Left lung (tissue), 10 donors: ENCODE data around the gene STOML1. TPM values are rescaled to one million over a fixed set of nuclear protein-coding genes. Genes with fewer than 3 reads are reported as not detected.

Source experiments
- ATAC-seq: fragments of 200-7000 bp; cut with Tn5 transposase; one replicate; pipeline ENCODE4 v1.9.1; 2020; ENCODE audit warnings: moderate library complexity
- DNase-seq, 4 donors: peaks; one replicate each; pipeline ENCODE4 v3.0.0-alpha.2; 2013 to 2020
- H3K27ac ChIP-seq, 2 donors: fragments of 200-600 bp; sonication (generic) in 1 of 2; one replicate each; pipeline versions ENCODE4 v1.5.0 to v1.8.0; 2020 to 2021
- H3K27me3 ChIP-seq, 2 donors: fragments of 200-600 bp; sonication (generic) in 1 of 2; one replicate each; pipeline versions ENCODE4 v1.5.0 to v1.8.0; 2020 to 2021
- H3K36me3 ChIP-seq, 2 donors: fragments of 200-600 bp; sonication (generic) in 1 of 2; one replicate each; pipeline versions ENCODE4 v1.5.0 to v1.8.0; 2020 to 2021
- H3K4me1 ChIP-seq, 2 donors: fragments of 200-600 bp; one replicate each; pipeline ENCODE4 v1.8.0; 2021
- H3K4me3 ChIP-seq, 2 donors: fragments of 200-600 bp; sonication (generic) in 1 of 2; one replicate each; pipeline versions ENCODE4 v1.5.0 to v1.8.0; 2020 to 2021; ENCODE audit warnings: mild to moderate bottlenecking in 1 of 2
- H3K9me3 ChIP-seq, 2 donors: fragments of 200-600 bp; sonication (generic) in 1 of 2; one replicate each; pipeline versions ENCODE4 v1.5.0 to v1.8.0; 2020 to 2021
- CTCF ChIP-seq, 2 donors: fragments of 200-600 bp; sonication (generic) in 1 of 2; IDR thresholded peaks; one replicate each; pipeline versions ENCODE4 v1.5.0 to v1.8.0; 2021; ENCODE audit warnings: antibody characterized with exemption in 2 of 2
- intact Hi-C, 2 donors: fragments of 100-400 bp; cut with DNase I; formaldehyde crosslinking; loops; one replicate each; pipeline versions ENCODE4 v1.11.2 to v1.14.2; 2022
- polyA plus RNA-seq, 6 donors: library from polyadenylated mRNA; unstranded; fragments of 120-200 nt; gene quantifications; one replicate each; pipeline ENCODE4 v1.2.1, GENCODE V29; 2013; ENCODE audit not compliant: insufficient read length in 6 of 6
- total RNA-seq, 2 donors: library from RNA; stranded (reverse); fragmentation: NEBNext Ultra II Directional; extraction: Animal tissue kit (Norgen Biotek cat#: 25700); gene quantifications; one replicate each; pipeline ENCODE4 v1.2.1, GENCODE V29; 2021
- donor health status: DM: no; HTN: yes; CAD: no.
- donor health status: DM: no; HTN: no; CAD: no.

The STOML1 gene
- total and polyA plus RNA-seq, 8 donors: 10.9 to 29.3 (median 13.7) TPM

GRCh38 chr15:73989001-73989798 lies 2.9 kb downstream of the STOML1 start:
- ATAC-seq: peak; percentile 19

DNA sequence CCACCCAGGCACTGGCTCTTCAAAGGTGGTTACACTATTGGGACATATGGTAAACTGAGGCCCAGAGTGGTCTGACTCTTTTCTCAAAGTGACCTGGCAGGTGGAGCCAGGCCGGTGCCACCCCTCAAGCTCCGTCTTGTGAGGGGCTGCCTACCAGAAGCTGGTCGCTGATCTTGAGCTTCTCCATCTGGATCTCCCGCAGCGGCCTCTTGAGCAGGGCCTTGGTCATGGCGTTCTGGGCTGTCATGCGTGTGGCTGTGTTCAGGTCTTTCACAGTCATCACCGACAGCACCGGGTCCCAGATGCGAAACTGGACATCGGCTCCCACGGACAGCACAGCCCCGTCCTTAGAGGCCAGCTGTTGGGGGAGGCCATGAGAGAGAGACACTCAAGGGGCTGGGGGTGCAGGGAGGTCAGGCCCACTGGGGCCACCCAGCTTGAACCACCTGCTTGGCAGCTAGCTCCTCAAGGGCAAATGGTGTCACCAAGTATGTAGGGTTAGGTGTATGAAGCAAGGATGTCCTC lies 3.6 kb downstream of the STOML1 start:
- intact Hi-C loops: no loop called here
- Histone ChIP-seq H3K27ac (peak overlapping the region; percentile 86 to 89), H3K36me3 (peaks cover 0 to 4% of the 10 kb centered on the region in 2 donors), H3K4me3 (no peak overlapping the region), H3K27me3 (no peaks in the 10 kb centered on the region), H3K9me3 (no peaks in the 10 kb centered on the region), H3K4me1 (peaks cover 44 to 98% of the 10 kb centered on the region in 2 donors)
- no peak for TF ChIP-seq CTCF (IDR thresholded peaks at IDR 0.05)
- DNase-seq (no peak), ATAC-seq (no peak)

More at GRCh38 chr15:73989001-73989798, 2.9 kb downstream of the STOML1 start:
- peaks cover 0 to 4% of the 10 kb centered on the region in 2 donors for H3K36me3 ChIP-seq
- H3K9me3 ChIP-seq: no peaks in the 10 kb centered on the region
- intact Hi-C loops: no loop called here
- no peak for TF ChIP-seq CTCF (IDR thresholded peaks at IDR 0.05)
- peak overlapping the region; percentile 86 to 89 for H3K27ac ChIP-seq
- DNase-seq: no peak
- H3K4me1 ChIP-seq: peaks cover 37 to 98% of the 10 kb centered on the region in 2 donors
- H3K4me3 ChIP-seq: no peak overlapping the region
- H3K27me3 ChIP-seq: no peaks in the 10 kb centered on the region

DNA sequence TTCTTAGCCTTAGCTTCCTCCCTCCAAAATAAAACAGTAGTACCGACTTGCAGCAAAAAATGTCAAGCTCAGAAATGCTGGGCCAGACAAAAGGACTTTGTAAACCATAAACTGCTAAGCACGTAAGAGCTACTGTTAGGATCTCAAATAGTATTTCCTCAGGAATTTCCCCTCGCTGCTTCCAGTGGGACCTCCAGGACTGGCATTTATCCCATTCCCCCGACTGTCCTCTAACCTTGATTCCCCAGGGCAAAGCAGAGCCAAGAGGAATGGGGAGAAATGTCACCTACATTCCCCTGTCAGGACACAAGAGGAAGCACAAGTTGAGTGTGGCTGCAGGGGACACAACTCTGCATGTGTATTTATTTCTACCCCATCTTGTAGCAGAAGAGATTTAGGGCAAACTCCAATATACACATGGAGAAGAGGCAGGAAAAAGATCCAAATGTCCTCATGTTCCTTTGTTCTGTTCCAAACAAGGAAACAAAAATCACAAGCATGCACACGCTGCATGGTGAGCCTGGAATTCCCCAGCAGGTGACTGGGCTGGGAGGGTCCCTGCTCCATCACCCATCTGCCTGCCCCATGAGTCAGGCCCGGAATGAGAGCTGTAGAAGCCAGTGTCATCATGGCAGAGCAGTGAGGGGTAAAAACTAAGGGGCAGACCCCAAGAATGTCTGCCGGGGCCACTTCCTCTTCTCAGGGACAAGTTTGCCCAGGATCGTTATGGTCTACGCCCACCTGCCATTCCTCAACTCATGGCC lies 4.2 kb downstream of the STOML1 start:
- no peak overlapping the region for H3K4me3 ChIP-seq
- intact Hi-C loops: no loop called here
- H3K27ac ChIP-seq: peak overlapping the region in 1 of 2 donors; percentile 89
- no peak for DNase-seq
- TF ChIP-seq CTCF (IDR thresholded peaks at IDR 0.05): no peak
- peaks cover 0 to 4% of the 10 kb centered on the region in 2 donors for H3K36me3 ChIP-seq
- H3K4me1 ChIP-seq: peaks cover 50 to 98% of the 10 kb centered on the region in 2 donors
- ATAC-seq: no peak
- no peaks in the 10 kb centered on the region for H3K9me3 ChIP-seq
- H3K27me3 ChIP-seq: no peaks in the 10 kb centered on the region

DNA sequence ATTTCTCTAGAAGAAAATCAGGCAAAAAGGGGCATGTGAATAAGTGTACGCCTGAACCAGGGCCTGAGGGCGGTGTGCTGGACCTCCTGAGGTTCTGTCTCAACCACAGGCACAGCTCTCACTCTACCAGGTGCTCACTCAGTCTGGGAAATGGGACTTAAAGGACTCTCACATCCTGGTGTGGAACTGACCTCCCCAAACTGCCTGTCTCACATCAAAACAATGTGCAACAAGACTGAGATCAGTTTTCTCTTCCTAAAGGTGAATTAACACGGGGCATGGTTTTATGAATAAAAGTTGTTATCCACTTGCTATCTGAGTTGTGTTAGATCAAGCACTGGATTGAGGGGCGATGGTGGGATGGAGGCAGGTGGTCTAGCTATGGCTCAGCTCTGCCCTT lies 4.8 kb downstream of the STOML1 start:
- Histone ChIP-seq H3K9me3 (no peaks in the 10 kb centered on the region), H3K36me3 (peaks cover 0 to 4% of the 10 kb centered on the region in 2 donors), H3K4me1 (peaks cover 56 to 98% of the 10 kb centered on the region in 2 donors), H3K4me3 (no peak overlapping the region), H3K27me3 (no peaks in the 10 kb centered on the region), H3K27ac (peak overlapping the region; percentile 45 to 89)
- DNase-seq (no peak), ATAC-seq (no peak)
- TF ChIP-seq CTCF (IDR thresholded peaks at IDR 0.05): no peak
- intact Hi-C loops: no loop called here

- TF ChIP-seq CTCF (IDR thresholded peaks at IDR 0.05): no peak
- no peak for DNase-seq
- Histone ChIP-seq H3K36me3 (peaks cover 0 to 4% of the 10 kb centered on the region in 2 donors), H3K27ac (peak overlapping the region in 1 of 2 donors; percentile 89), H3K9me3 (no peaks in the 10 kb centered on the region), H3K4me1 (peaks cover 62 to 100% of the 10 kb centered on the region in 2 donors), H3K27me3 (no peaks in the 10 kb centered on the region), H3K4me3 (no peak overlapping the region)
- no peak for ATAC-seq
- intact Hi-C loops: no loop called here
Measured at GRCh38 chr15:73986776-73987056, 5.4 kb downstream of the STOML1 start.
